Nucleus accumbens (tissue), 56 donors: ENCODE results near the gene PLGRKT.
"Not testable (repeated sequence)": the region's sequence is repeated elsewhere in the genome, so short reads cannot be mapped to it uniquely, and the experiment has no call there.

ENCODE experiments used
- DNase-seq, 56 donors: peaks; one replicate each; lab custom pipeline; 2025; lab: John Stamatoyannopoulos, UW

PLGRKT gene

DNA sequence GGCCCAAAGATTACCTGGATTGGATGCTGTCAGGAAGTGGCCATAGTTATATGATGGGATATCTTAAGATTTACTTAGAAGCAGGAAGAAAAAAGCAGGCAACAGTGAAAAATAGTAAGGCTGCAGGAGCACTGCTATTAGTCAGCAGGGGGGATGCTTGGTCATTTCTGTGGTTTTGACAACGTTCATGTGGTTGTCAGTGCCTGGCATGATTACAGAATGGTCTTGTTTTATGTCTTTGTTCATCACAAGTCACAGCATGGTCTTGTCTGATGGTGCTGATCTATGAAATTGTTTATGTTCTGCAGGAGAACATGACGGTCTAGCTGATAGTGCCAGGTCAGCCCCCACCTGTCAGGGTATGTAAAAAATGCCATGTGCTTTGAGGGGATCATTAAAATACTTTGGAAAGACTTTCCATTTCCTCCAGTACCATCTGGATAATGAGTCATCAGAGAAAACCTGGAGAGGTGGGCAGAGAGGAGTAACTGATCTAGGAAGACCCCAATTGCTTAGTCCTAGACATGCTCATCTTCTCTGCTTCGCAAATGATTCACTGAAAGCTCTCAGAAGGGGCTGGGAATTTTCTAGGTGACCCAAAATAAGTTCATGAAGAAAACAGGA is 48.5 kb downstream of the PLGRKT start:
- DNase-seq: no peak

DNA sequence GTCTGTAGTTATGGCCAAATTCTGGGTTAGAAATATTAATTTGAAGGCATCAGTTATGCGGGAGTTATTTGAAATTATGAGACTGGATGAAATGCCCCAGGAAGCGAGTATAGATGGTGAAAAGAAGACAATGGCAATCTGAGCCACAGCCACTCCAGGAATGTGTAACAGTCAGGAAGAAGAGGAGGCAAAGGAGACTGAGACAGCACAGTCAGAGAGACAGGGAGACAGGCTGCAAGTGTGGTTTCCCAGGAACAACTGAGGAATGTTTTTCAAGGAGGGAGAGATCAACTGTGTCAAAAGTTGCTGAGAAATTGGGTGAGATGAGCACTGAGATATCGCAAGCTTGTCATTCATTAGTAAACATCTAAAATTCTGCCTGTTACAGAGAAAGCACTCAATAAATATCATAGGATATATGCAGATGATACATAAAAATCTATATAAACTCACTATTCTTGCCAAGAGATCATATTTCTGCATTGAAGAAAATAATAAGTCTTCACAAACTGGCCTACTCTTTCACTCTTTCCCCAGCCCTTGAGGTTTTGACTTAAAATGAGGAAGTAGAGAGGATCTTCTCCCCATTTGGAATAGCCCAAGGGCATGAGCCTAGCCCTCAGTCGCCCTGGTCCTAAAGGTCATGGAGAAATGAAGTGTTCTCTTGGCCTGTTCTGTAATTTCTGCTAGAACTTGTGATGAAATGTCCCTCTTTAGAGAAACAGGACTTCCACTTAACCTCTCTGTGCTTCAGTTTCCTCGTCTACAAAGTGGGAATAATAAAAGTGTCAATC is 49.5 kb downstream of the PLGRKT start:
- no peak for DNase-seq

DNA sequence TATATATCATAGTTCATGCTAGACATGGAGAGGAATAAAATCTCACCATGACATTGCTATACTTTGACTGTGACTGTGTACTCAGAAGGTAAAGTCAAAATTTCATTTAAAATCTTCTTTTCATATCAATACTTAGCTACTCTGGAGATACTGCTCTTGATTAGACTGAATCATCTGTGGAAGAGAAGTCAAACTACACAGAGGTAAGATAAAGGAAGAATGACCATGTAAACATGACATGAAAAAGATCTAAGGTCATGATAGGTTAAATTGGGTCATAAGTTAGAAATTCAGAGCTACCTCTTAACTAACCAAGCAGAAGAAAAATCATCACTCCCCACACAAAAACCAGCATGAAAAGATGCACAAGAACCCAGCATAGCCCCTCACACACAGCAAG is 53.3 kb downstream of the PLGRKT start:
- DNase-seq: no peak

DNA sequence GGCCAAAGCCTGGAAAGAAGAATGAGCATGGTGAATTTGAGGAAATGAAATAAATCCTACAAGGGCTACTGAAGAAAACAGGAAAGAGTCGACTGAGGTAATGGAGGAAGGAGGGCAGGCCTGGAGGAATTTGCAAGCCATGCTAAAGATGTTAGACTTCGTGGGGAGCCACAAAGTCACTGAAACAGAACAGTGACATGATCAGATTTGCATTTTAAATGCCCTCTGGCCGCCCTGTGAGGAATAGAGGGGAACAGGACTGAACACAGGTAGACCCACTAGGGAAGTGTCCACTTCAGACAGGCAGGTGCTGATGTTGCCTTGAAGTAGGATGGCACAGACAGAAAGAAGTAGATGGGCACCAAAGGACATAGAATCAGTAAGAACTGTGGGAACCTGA is 55.2 kb downstream of the PLGRKT start:
- DNase-seq: no peak

DNA sequence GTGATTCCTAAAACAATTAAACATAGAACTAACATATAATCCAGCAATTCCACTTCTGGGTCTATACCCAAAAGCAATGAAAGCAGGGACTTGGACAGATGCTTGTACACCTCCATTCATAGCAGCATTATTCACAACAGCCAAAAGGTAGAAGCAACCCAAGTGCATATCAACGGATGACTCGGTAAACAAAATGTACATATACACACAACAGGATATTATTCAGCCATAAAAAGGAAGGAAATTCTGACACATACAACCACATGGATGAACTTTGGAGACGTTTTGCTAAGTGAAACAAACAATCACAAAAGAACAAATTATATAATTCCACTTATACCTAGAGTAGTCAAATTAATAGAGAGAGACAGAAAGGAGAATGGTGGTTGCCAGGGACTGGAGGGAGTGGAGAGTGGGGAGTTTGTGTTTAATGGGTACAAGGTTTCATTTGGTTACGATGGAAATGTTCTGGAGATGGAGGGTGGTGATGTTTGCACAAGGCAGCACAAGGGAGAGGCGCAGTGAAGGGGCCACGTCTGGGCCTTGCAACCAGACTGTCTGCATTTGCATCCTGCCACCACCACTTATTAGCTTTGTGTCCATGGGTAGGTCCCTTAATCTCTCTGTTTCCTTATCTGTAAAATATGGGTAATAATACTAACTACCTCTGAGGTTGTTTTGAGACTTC is 61.8 kb downstream of the PLGRKT start:
- no peak for DNase-seq

DNA sequence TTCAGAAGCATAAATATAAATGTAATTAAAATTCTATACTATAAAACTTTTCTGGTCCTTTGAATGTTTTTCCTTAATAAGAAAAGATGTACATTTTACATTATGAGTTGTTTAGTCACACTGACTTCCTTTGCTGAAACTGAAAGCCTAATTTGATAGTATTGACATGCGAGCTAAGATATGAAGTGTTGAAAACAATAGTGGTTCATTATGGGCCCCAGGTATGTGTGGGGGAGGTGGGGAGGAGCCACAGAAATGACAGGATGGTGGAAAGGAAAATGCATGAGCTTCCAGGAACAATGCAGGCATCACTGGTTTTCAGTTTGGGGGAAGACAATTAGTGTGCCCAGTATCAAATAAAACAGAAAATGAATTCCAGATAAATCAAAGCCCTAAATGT is 62.6 kb downstream of the PLGRKT start:
- DNase-seq: no peak

DNA sequence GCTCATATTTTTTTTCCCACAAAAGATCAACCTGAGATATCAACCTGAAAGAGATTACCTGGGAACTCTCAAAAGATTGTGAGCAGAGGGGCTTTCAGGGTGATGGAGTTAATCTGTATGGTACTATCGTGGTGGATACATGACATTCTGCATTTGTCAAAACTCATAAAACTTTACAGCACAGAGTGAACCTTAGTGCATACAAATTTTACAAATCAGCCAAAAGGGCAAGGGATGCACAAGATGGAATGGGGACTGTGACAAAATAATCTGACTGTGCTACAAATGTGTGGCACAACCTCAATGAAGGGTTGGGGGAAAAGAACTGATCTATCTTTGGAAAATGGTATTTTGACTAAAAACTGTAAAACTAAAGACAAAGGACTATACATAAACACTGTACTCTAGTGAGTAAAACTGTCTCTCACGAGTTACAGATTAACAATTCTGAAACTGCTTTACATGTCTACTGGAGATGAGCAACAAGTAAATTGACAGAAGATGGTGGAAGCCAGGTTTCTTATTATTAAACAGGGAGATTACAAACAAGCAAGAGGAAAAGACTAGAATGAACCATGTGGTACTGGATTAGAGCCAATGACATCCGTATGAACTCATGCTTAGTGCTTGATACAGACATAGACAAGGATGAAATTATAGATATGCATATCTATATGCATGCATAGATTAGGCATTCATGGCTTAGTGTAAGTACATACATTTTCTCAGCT is 73.3 kb downstream of the PLGRKT start:
- DNase-seq: no peak

DNA sequence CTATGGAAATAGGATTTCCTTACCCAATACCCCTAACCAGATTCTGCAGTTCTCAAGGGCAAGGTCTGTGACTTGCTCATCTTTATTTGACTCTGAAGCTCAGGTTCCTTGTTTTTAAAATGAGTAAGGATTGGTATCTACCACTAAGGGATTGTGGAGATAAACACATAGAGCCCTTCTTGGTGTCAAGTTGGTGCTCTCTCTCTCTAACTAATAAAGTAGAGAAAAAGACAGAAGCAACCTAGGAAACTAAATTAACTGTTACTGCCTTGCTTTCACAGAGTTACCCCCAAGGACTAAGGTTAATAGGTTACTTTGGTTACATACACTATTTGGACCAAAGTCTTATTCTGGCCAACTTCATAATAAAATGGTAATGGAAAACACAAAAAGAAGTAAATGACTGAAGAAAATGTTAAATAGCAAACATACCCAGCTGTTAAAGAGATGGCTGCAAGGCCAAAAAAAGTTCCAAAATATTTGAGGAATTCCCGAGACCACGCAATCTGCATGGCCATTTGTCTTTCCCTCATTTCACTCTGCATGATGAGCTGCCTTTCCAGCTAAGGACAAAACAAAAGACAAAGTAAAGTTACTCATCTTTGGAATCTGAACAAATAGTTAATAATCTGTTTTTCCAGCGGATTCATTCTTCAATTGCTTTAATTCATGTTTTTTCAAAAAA is 76.3 kb downstream of the PLGRKT start:
- no peak for DNase-seq

DNA sequence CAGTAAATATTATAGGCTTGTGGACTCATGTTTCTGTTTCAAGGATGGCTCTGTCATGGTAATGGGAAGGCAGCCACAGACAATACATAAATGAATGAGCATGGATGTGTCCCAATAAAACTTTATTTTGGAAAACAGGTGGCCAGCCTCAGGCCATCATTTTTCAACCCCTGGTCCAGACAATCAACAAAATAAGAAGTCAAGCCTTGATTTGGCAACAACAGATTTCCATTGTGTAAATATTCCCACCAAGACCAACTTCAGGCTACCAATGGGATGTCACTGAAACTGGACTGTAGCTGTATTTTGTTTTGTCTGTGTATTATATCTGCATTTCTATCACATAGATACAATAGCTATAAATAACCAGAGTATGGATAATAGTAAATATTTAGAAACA is 77.4 kb downstream of the PLGRKT start:
- no peak for DNase-seq

DNA sequence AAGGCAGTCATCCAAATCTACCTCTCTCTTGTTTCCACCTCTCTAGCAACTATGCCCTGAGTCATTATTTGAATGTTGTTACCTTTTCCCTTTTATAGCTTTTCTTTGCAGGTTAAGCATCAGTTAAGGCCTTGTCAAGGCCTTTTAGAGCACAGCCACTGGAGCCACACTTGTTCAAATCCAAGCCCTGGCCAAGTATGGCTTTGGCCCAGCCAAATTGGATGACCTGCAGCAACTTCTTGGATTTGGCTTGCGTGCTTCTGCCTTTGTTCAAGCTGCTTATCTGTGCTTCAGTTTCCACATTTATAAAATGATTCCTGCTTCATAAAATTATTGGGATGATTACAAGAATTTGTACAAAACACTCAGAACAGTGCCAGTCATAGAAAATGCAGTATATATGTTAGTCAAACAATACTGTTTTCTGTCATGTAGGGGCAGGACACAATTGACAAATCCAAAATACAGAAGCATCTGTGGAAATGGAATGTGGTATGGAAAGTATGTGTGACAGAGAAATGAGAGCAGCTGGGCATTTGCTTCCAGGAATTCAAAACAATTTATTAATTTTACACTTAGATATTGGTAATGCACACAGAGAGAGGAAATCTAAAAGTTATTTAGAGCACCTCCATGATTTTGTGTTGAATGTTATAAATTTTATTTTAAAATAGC is 80.2 kb downstream of the PLGRKT start:
- DNase-seq: no peak

DNA sequence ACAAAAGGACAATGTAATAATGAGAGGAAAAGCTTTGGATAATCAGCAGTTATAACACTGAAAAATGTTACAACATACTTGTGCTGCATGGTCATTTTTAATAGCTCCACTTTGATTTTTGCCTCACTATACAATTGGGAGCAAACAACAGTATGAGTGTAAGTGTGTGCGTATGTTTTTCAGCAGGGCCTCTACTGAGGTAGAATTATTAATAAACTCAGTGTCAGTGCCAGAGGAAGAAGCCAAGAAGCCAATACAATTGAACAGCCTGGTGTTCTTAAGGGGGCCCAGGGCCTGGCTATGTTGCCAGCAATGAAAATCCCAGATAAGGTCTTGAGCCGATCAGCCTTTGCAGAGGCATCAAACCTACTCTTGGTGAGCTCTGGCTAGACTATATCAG is 81.9 kb downstream of the PLGRKT start:
- no peak for DNase-seq

DNA sequence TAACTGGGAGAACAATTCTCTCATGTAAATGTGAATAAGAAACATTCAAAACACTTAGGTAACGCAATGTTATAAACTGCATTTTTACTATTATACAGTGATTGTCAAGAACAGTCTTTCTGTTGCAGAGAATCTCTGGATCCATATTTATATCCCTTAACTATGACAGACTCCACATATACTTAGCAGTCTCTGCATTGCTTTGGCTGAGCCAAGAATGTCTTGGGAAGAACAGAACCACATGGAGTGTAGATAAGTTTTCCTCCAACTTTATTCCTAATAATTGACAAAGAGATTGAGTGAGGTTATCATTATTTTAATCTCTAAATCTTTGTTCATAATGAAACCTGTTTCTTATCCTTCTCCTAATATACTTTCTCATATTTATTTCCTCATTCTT is 82.5 kb downstream of the PLGRKT start:
- DNase-seq: no peak

DNA sequence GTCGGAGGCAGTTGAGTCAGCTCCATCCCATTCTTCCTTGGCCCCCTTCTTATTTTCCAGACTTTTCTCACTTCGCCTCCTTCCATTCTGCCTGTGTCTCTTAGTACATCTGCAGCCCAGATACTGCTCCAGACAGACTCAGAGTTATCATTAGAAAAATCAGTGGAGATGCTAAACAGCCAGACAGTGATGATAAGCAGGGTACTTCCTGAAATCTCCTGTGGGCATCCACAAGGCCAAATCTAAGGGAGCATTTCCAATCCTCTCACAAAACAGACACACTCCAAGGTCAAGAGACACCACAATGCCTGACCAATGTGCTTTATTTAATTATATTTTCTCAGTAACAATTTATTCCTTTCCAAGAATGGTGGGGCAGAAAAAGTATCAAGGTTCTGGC is 83.5 kb downstream of the PLGRKT start:
- DNase-seq: no peak

DNA sequence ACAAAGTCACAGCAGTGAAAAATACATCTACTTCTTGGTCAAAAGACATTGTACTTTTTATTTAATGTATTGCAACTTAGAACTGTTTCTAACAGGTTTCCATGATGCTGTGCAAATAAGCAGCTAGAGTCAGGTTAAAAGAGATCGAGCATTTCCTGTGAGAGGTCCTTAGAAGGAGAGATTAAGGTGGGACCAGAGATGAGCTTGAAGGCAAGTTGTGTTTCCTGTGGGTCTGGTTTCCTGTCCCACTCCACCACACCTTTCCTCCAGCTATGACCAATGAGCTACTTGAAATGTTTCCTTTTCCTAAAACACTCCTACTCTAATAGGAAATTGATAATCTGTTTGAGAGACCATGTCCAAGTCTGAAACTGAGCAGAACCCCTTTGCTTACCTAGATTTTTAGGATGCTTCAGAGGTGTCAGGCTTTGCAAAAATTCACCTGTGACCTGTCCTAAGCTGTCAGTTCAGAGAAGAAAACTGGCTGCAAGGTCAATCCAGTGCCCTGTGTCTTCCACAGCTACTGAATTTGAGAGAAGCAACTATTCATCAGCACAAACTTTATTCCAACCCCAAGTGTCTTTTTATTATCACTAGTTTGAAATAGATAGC is 85.0 kb downstream of the PLGRKT start:
- DNase-seq: no peak

DNA sequence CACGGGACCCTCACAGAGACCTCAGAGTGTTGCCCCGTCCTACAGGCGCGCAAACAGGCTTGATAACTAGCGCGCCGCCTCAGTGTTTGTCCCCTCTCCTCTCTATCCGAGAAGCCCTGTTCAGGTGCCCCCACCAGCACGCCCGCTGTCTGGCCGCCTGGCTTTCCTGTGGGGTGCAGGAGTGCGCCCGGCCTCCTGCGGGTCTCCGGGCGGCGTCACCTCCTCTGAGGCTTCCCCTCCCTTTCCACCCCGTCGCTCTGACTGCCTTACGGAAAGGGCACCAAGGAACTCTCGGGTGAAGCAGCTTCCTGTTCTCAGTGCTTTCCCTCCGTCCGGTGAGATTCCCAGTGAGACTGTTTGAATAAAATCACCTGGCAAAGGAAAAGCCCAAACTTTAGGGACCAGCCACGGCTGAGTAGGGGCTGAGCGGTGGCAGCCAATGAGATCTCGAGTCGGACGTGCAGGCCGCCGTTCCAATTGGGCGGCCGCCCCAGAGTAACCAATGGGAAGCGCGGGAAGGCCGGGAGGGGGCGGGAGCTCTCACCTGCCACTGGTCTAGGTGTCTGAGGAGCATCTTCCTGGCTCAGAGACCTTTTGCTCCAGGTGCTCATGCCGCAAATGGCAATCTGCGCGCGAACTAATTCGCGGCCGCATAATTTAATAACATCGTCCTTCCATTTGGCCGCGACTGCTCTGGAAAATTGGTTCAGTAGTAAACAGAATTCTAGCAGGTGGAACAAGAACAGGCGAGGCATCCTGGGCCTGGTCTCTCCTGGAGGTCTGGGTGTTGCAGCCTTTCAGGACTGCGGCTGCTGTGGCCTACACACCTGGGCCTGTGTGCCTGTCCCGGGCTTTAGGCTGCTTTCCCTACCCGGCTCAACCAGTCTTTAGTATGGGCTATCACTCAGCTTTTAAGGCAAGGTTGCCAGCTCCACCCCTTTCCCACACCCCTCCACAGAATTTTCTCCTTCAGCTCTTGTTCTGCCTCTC is 98.4 kb downstream of the PLGRKT start, which contains the start of gene RLN1:
TSS of gene RLN1 (minus strand) at position 885 of the 990 bp plus-strand sequence. CDS start at position 755, 130 bp downstream.
- DNase-seq: peak in 10 of 56 donors; percentile 1 to 10 (median 4)

DNA sequence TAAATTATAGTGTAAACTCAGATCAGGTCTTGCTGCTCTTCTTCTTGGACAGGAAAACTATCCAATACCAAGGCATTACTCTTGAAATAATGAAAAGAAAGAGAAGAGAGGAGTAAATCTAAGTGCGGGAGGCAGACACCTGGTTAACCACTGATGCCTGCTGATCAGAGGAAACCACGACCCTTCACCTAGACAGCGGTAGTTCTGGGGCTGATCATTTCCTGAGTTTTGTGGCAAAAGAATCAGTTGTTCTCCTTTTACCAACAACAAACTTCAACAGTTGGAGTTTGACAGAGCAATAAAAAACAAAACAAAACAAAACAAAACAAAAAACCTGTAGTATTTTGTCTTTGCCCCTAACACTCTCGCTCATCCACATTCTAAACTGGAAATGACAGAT is 101.0 kb downstream of the PLGRKT start:
- no peak for DNase-seq

DNA sequence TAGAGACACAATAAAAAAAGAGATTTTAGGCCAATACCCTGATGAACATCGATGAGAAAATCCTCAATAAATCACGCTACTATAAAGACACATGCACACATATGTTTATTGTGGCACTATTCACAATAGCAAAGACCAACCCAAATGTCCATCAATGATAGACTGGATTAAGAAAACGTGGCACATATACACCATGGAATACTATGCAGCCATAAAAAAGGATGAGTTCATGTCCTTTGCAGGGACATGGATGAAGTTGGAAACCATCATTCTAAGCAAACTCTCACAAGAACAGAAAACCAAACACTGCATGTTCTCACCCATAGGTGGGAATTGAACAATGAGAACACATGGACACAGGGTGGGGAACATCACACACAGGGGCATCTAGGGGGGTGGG is 106.4 kb downstream of the PLGRKT start:
- not testable (repeated sequence) for DNase-seq

DNA sequence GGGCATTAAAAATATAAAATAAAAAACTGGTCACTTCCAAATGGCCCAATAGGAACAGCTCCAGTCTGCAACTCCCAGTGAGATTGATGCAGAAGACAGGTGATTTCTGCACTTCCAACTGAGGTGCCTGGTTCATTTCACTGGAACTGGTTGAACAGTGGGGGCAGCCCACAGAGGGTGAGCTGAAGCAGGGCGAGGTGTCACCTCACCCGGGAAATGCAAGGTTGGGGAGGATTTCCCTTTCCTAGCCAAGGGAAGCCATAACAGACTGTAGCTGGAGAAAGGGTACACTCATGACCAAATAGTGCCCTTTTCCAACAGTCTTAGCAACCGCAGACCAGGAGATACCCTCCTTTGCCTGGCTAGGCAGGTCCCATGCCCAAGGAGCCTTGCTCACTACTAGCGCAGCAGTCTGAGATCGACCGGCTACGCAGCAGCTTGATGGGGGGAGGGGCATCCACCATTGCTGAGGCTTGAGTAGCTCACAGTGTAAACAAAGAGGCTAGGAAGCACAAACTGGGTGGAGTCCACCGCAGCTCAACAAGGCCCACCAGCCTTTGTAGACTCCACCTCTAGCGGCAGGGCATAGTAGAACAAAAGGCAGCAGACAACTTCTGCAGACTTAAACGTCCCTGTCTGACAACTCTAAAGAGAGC is 110.7 kb downstream of the PLGRKT start:
- no peak for DNase-seq
